Left hindlimb (tissue), 1 donor: ENCODE data around the gene FGF3.

Experiments used
- DNase-seq: peaks from one replicate; pipeline ENCODE4 v3.0.0-alpha.2; 2018

Gene FGF3

GRCh38 chr11:69823641-69824265 is 4.5 kb upstream of the FGF3 start:
- DNase-seq = no peak

- no peak for DNase-seq
Measured at GRCh38 chr11:69822676-69823494, 3.7 kb upstream of the FGF3 start.

- DNase-seq = no peak
Measured at GRCh38 chr11:69821511-69822040, 2.4 kb upstream of the FGF3 start.

- DNase-seq = no peak
Measured at GRCh38 chr11:69820441-69820840, 1.2 kb upstream of the FGF3 start.

- DNase-seq = no peak
Measured at GRCh38 chr11:69819541-69820070, 390 bp upstream of the FGF3 start.

- DNase-seq = no peak
Measured at GRCh38 chr11:69818231-69818602, 999 bp downstream of the FGF3 start.

GRCh38 chr11:69817265-69818230 is 1.7 kb downstream of the FGF3 start:
- DNase-seq = no peak

GRCh38 chr11:69816671-69817070 is 2.5 kb downstream of the FGF3 start:
- DNase-seq = no peak

- no peak for DNase-seq
Measured at GRCh38 chr11:69815973-69816372, 3.2 kb downstream of the FGF3 start.

GRCh38 chr11:69814902-69815301 is 4.3 kb downstream of the FGF3 start:
- no peak for DNase-seq

- no peak for DNase-seq
Measured at GRCh38 chr11:69814411-69814810, 4.8 kb downstream of the FGF3 start.

GRCh38 chr11:69813839-69814238 is 5.4 kb downstream of the FGF3 start:
- no peak for DNase-seq

GRCh38 chr11:69812946-69813345 is 6.3 kb downstream of the FGF3 start:
- no peak for DNase-seq

GRCh38 chr11:69812256-69812655 is 7.0 kb downstream of the FGF3 start:
- DNase-seq = no peak

- DNase-seq = no peak
Measured at GRCh38 chr11:69811431-69811830, 7.8 kb downstream of the FGF3 start.

GRCh38 chr11:69810289-69811118 is 8.7 kb downstream of the FGF3 start:
- no peak for DNase-seq

- DNase-seq = no peak
Measured at GRCh38 chr11:69808667-69809086, 10.5 kb downstream of the FGF3 start.

GRCh38 chr11:69807106-69807815 is 12.0 kb downstream of the FGF3 start:
- no peak for DNase-seq

GRCh38 chr11:69804769-69805508 is 14.3 kb downstream of the FGF3 start:
- DNase-seq = no peak

GRCh38 chr11:69803604-69804218 is 15.5 kb downstream of the FGF3 start:
- no peak for DNase-seq
